Activated CD4-positive, alpha-beta T cell treated with anti-CD3 and anti-CD28 coated beads, Interleukin-2, amount 10 ng/mL, durations not matched to agents 7 days and 5 days (primary cell): ENCODE results near the gene COQ5. TPM values are rescaled to one million over a fixed set of nuclear protein-coding genes. Genes with fewer than 3 reads are reported as not detected.

Experiments
- CTCF ChIA-PET: fragments of 350-600 bp; sonication (Branson Sonifier 250); formaldehyde crosslinking; loops from one replicate; lab custom pipeline; 2021; ENCODE audit warnings: antibody characterized with exemption; lab: Charles Lee
- POLR2A ChIA-PET: fragments of 350-600 bp; sonication (Branson Sonifier 250); formaldehyde crosslinking; loops from one replicate; lab custom pipeline; 2021; ENCODE audit warnings: antibody characterized with exemption; lab: Charles Lee
- DNase-seq: peaks from one replicate; pipeline ENCODE4 v3.0.0-alpha.2; 2020
- H3K27ac Mint-ChIP-seq: one replicate; pipeline ENCODE4 v1.8.0; 2021; ENCODE audit warnings: mild to moderate bottlenecking, moderate library complexity, mixed read lengths
- H3K27me3 Mint-ChIP-seq: one replicate; pipeline ENCODE4 v1.8.0; 2021; ENCODE audit warnings: mixed read lengths
- H3K36me3 Mint-ChIP-seq: one replicate; pipeline ENCODE4 v1.8.0; 2021; ENCODE audit warnings: low read depth, mixed read lengths
- H3K4me1 Mint-ChIP-seq: one replicate; pipeline ENCODE4 v1.8.0; 2021; ENCODE audit warnings: mixed read lengths
- H3K4me3 Mint-ChIP-seq: one replicate; pipeline ENCODE4 v1.8.0; 2021; ENCODE audit warnings: mild to moderate bottlenecking, moderate library complexity, mixed read lengths
- H3K9me3 Mint-ChIP-seq: one replicate; pipeline ENCODE4 v1.8.0; 2021; ENCODE audit warnings: mixed read lengths
- total RNA-seq, 2 experiments: library from RNA; stranded (reverse); gene quantifications; one replicate each; pipeline ENCODE4 v1.2.3, GENCODE V29; 2021

Gene COQ5
- total RNA-seq, 2 experiments from 2014 or later = 25.5 to 27.9 TPM

DNA sequence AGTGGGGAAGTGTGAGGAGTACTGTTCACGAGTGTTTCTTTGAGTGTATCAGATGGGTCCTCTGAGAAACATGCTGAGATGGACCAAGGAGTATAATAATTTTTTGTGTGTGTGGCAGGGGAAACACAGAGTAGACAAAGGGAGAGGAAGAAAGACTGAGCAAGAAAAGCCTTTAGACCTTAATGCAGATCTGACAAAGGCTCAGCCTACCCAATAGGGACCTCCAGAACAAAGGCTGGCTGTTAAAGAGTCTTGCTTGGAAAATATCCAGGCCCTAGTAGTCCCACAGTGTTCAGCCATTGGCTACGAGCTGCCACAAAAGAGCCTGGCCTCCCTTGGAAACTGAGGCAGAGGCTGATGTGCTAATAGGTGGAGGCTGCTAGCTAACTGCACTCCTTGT, 13.5 kb downstream of the COQ5 start:
- CTCF ChIA-PET = interaction anchor here (1.4 kb wide), 2 partner anchors 10 to 14 kb away, joined by 3 to 4 read pairs; partner anchors contain the start of gene COQ5
- Mint-ChIP-seq H3K9me3 (no peaks in the 10 kb centered on the region), H3K27me3 (no peaks in the 10 kb centered on the region), H3K36me3 (peaks cover 11% of the 10 kb centered on the region), H3K4me3 (no peak overlapping the region), H3K27ac (no peak overlapping the region), H3K4me1 (no peaks in the 10 kb centered on the region)
- POLR2A ChIA-PET = no interaction called here
- DNase-seq = no peak

GRCh38 chr12:120514002-120514401, 15.0 kb downstream of the COQ5 start:
- H3K4me3 Mint-ChIP-seq = no peak overlapping the region
- H3K36me3 Mint-ChIP-seq = peaks cover 14% of the 10 kb centered on the region
- no peak overlapping the region for H3K27ac Mint-ChIP-seq
- POLR2A ChIA-PET = no interaction called here
- H3K27me3 Mint-ChIP-seq = no peaks in the 10 kb centered on the region
- CTCF ChIA-PET = no interaction called here
- H3K4me1 Mint-ChIP-seq = no peaks in the 10 kb centered on the region
- H3K9me3 Mint-ChIP-seq = no peaks in the 10 kb centered on the region
- no peak for DNase-seq

DNA sequence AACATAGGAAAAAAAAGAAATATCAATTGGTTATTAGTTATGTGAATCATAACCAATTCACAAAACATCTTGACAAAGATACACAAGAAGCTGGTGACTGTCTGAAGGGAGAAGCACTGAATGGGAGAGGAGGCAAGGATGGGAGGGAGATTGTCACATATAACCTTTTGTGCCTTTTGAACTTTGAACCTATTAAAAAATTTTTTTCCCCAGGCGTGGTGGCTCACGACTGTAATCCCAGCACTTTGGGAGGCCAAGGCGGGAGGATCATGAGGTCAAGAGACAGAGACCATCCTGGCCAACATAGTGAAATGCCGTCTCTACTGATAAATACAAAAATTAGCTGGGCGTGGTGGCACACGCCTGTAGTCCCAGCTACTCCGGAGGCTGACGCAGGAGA, 20.4 kb downstream of the COQ5 start:
- H3K4me1 Mint-ChIP-seq = no peaks in the 10 kb centered on the region

GRCh38 chr12:120504587-120504986, 24.4 kb downstream of the COQ5 start:
- no peak for DNase-seq
- Mint-ChIP-seq H3K27ac (no peak overlapping the region), H3K27me3 (no peaks in the 10 kb centered on the region), H3K4me3 (no peak overlapping the region), H3K36me3 (peaks cover 27% of the 10 kb centered on the region), H3K9me3 (no peaks in the 10 kb centered on the region), H3K4me1 (peaks cover 6% of the 10 kb centered on the region)
- CTCF ChIA-PET = interaction anchor here (1.4 kb wide), 2 partner anchors 9 to 22 kb away, joined by 3 to 4 read pairs; partner anchors contain the start of gene DYNLL1
- POLR2A ChIA-PET = interaction anchor here (0.6 kb wide), 1 partner anchor 212 kb away, joined by 3 read pairs; the partner anchor contains the start of gene RNU4-1

More for the DNA sequence above, 20.4 kb downstream of the COQ5 start:
- ChIA-PET POLR2A (no interaction called here), CTCF (interaction anchor here (2.1 kb wide), 1 partner anchor 19 kb away, joined by 6 read pairs; no protein-coding TSS in a partner anchor)
- no peak overlapping the region for H3K4me3 Mint-ChIP-seq
- H3K36me3 Mint-ChIP-seq = peaks cover 18% of the 10 kb centered on the region
- H3K27me3 Mint-ChIP-seq = no peaks in the 10 kb centered on the region
- no peak overlapping the region for H3K27ac Mint-ChIP-seq
- DNase-seq = no peak
- H3K9me3 Mint-ChIP-seq = no peaks in the 10 kb centered on the region

DNA sequence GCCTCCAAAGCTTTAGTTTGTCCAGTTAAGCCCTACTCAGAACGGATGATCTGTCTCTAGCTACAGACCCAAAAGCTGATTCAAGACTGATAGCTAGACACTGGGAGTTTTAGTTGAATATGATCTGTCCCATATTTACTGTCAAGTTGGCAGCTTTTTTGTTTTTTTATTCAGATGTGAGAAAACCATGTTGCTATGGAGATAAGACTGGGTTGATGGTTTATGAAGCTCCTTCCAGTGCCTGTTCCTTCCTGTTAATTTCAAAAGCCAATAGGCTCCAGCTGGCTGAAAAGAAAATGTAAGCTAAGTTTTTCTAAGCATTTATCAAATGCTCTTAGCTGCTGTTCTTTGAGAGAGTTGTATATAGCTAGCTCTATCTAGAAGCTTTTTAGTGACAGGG, 28.4 kb downstream of the COQ5 start:
- no peaks in the 10 kb centered on the region for H3K27me3 Mint-ChIP-seq
- no peaks in the 10 kb centered on the region for H3K9me3 Mint-ChIP-seq
- POLR2A ChIA-PET = no interaction called here
- H3K4me1 Mint-ChIP-seq = peaks cover 32% of the 10 kb centered on the region
- peak overlapping the region; percentile 19 for H3K27ac Mint-ChIP-seq
- DNase-seq = no peak
- CTCF ChIA-PET = interaction anchor here (0.6 to 1.4 kb wide), 4 partner anchors 19 to 81 kb away, joined by 3 to 6 read pairs (median 3); no protein-coding TSS in a partner anchor
- H3K36me3 Mint-ChIP-seq = peaks cover 45% of the 10 kb centered on the region
- H3K4me3 Mint-ChIP-seq = no peak overlapping the region

GRCh38 chr12:120498870-120499515, 30.0 kb downstream of the COQ5 start:
- H3K27ac Mint-ChIP-seq = no peak overlapping the region
- no peak for DNase-seq
- no peaks in the 10 kb centered on the region for H3K9me3 Mint-ChIP-seq
- H3K27me3 Mint-ChIP-seq = no peaks in the 10 kb centered on the region
- H3K4me3 Mint-ChIP-seq = no peak overlapping the region
- ChIA-PET CTCF (no interaction called here), POLR2A (interaction anchor here (0.6 kb wide), 2 partner anchors 19 to 580 kb away, joined by 3 read pairs; no protein-coding TSS in a partner anchor)
- peaks cover 42% of the 10 kb centered on the region for H3K4me1 Mint-ChIP-seq
- peaks cover 44% of the 10 kb centered on the region for H3K36me3 Mint-ChIP-seq

GRCh38 chr12:120497524-120498150, 31.3 kb downstream of the COQ5 start:
- H3K4me3 Mint-ChIP-seq = peak overlapping the region; percentile 85
- DNase-seq = no peak
- peaks cover 42% of the 10 kb centered on the region for H3K4me1 Mint-ChIP-seq
- peaks cover 34% of the 10 kb centered on the region for H3K36me3 Mint-ChIP-seq
- H3K27me3 Mint-ChIP-seq = no peaks in the 10 kb centered on the region
- ChIA-PET POLR2A (interaction anchor here (0.6 kb wide), 1 partner anchor 20 kb away, joined by 5 read pairs; no protein-coding TSS in a partner anchor), CTCF (interaction anchor here (0.9 to 1.7 kb wide), 2 partner anchors 27 to 58 kb away, joined by 3 read pairs; no protein-coding TSS in a partner anchor)
- no peaks in the 10 kb centered on the region for H3K9me3 Mint-ChIP-seq
- peak overlapping the region; percentile 67 for H3K27ac Mint-ChIP-seq

DNA sequence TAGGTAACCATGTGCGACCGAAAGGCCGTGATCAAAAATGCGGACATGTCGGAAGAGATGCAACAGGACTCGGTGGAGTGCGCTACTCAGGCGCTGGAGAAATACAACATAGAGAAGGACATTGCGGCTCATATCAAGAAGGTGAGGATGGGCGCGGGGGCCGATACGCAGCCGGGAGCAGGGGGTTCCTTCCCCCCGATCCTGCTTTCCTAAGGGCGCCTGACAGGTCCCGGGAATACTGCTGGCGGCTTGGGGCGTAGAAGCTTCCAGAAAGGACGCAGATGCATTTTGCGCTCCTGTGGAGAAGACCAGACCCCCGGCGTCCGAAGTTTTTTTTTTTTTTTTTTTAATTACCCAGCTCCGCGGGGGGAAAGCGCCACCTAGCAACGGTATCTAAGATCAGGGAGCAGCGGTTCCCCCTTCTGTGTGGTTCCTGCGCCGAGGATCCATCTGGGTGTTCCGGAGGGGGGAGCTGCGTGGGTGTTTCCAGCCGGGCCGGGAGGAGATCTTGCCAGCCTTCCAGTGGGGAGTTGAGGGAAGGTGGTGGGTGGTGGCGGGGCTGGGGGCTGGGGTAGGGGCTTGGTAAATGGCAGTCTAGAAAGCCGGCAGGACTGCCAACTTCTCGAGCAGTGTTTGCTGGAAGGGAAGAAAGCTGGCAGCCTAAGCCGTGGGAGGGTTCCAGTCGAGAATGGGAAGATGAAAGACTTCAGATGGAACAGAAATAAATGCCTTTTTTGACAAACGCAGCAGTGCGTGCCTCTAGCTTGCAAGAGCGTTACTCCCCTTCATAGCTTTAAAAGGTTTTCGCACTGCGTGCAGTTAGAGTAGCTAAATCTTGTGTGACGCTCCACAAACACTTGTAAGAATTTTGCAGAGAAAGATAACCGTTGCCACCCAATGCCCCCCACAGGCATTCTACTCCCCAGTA, 32.3 kb downstream of the COQ5 start:
- H3K36me3 Mint-ChIP-seq = peaks cover 34% of the 10 kb centered on the region
- ChIA-PET CTCF (interaction anchor here (0.7 to 2.1 kb wide), 9 partner anchors 8 to 198 kb away, joined by 3 to 7 read pairs (median 4); partner anchors contain the start of gene SRSF9), POLR2A (interaction anchor here (0.5 to 0.6 kb wide), 2 partner anchors 21 to 27 kb away, joined by 3 to 5 read pairs; no protein-coding TSS in a partner anchor)
- H3K9me3 Mint-ChIP-seq = no peaks in the 10 kb centered on the region
- no peaks in the 10 kb centered on the region for H3K27me3 Mint-ChIP-seq
- H3K4me1 Mint-ChIP-seq = peaks cover 42% of the 10 kb centered on the region
- peak overlapping the region; percentile 67 for H3K27ac Mint-ChIP-seq
- peak; percentile 43 for DNase-seq
- peak overlapping the region; percentile 85 for H3K4me3 Mint-ChIP-seq

DNA sequence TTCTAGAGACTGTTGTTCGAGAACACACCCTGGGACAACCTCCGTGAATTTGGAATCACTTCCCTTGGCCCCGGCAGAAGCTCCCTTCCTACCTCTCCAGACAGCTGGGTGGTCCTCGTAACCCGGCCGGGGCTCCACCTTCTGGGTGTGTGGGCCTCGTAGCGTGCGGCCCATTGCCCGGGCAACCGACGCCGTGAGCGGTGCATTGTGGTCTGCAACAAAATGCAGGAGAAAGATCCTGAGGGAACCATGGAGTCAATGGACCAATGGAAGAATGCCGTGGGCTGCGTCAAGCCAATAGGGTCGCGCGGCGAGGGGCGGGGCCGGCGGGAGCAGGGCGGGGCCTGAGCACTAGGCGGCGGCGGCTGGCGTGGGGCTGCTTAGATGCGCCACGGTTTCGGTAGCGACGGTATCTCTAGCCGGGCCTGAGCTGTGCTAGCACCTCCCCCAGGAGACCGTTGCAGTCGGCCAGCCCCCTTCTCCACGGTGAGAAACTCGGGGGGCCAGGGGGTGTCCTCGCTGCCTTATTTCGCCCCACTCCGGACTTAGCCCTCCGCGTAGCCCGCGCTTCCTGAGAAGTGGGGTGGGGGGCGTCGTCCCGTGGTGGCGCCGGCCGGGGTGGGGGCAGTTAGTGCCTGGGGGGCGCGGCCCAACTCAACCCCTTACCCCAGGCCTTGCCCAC, 33.1 kb downstream of the COQ5 start, which contains the start of gene DYNLL1:
Gene DYNLL1 (plus strand): TSS at position 383 of the 682 bp plus-strand sequence. CDS start 309 bp downstream, outside the sequence.
- Mint-ChIP-seq H3K27ac (peak within 1 kb of the TSS; percentile 86), H3K9me3 (no peaks in the 10 kb centered on the region), H3K4me3 (peak within 1 kb of the TSS; percentile 85), H3K27me3 (no peaks in the 10 kb centered on the region), H3K4me1 (peaks cover 42% of the 10 kb centered on the region), H3K36me3 (peaks cover 32% of the 10 kb centered on the region)
- CTCF ChIA-PET = interaction anchor here (0.9 to 2.1 kb wide), 6 partner anchors 9 to 59 kb away, joined by 3 to 7 read pairs (median 4); partner anchors contain the start of gene SRSF9
- POLR2A ChIA-PET = no interaction called here
- peak; percentile 97 for DNase-seq

DNA sequence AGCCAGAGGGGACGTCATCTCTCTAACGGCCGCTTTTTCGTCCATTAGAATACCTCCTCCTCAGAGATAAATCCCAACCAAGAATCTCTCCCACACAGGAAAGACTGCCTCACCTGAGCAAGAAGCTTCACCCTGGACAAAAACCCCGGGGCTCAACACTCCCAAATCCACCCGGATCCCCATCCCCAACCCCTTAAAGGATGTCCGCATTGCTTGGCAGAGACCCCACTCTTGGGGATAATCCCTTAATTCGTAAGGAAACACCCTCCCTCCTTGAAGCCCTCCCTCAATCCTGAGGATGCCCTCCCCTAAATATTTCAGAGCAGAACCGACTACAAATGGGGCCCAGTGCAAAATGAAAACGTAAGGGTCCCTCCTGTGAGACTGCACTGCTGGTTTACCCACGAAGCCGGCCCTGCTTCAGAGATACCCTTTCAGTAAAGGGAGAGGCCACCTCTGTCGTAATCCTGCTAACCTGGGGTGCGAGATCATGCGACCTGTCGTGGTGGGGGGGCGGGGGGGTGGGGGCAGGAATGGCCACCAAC, 33.7 kb downstream of the COQ5 start:
- POLR2A ChIA-PET = no interaction called here
- H3K4me3 Mint-ChIP-seq = peak overlapping the region; percentile 85

GRCh38 chr12:120490833-120491512, 38.0 kb downstream of the COQ5 start:
- no peak for DNase-seq
- H3K27me3 Mint-ChIP-seq = no peaks in the 10 kb centered on the region
- no peak overlapping the region for H3K4me3 Mint-ChIP-seq
- H3K4me1 Mint-ChIP-seq = peaks cover 11% of the 10 kb centered on the region
- H3K9me3 Mint-ChIP-seq = no peaks in the 10 kb centered on the region
- no peak overlapping the region for H3K27ac Mint-ChIP-seq
- ChIA-PET CTCF (interaction anchor here (0.6 to 2.3 kb wide), 10 partner anchors 11 to 39 kb away, joined by 3 to 6 read pairs (median 4); no protein-coding TSS in a partner anchor), POLR2A (no interaction called here)
- H3K36me3 Mint-ChIP-seq = no peaks in the 10 kb centered on the region

More for the DNA sequence above, 33.7 kb downstream of the COQ5 start:
- DNase-seq = no peak
- Mint-ChIP-seq H3K27me3 (no peaks in the 10 kb centered on the region), H3K9me3 (no peaks in the 10 kb centered on the region), H3K36me3 (peaks cover 27% of the 10 kb centered on the region), H3K27ac (peak overlapping the region; percentile 86), H3K4me1 (peaks cover 36% of the 10 kb centered on the region)
- CTCF ChIA-PET = interaction anchor here (1.3 to 2.1 kb wide), 3 partner anchors 10 to 26 kb away, joined by 4 to 7 read pairs (median 5); partner anchors contain the start of gene SRSF9
